Peyer's patch (tissue), 4 donors: Measurements from ENCODE around the gene TNNT2. TPM values are rescaled to one million over a fixed set of nuclear protein-coding genes. Genes with fewer than 3 reads are reported as not detected.

Experiments
- DNase-seq, 3 donors: peaks; one replicate each; pipeline ENCODE4 v3.0.0-alpha.2; 2017 to 2019
- H3K27ac ChIP-seq, 4 donors: fragments of 200-600 bp; sonication (generic); one replicate each; pipeline ENCODE4 v1.5.1; 2016 to 2019
- H3K27me3 ChIP-seq, 2 donors: fragments of 200-600 bp; sonication (generic); one replicate each; pipeline ENCODE4 v1.5.1; 2019
- H3K36me3 ChIP-seq, 3 donors: fragments of 200-600 bp; sonication (generic); one replicate each; pipeline ENCODE4 v1.5.1; 2016 to 2019
- H3K4me1 ChIP-seq, 4 donors: fragments of 200-600 bp; sonication (generic); one replicate each; pipeline ENCODE4 v1.5.1; 2016 to 2019
- H3K4me3 ChIP-seq, 4 donors: fragments of 200-600 bp; sonication (generic); 1 replicate in 3 of 4; 2 replicates in 1 of 4; pipeline ENCODE4 v1.5.1; 2016 to 2019; ENCODE audit warnings: mild to moderate bottlenecking in 1 of 4
- H3K9me3 ChIP-seq, 4 donors: fragments of 200-600 bp; sonication (generic); one replicate each; pipeline ENCODE4 v1.5.1; 2016 to 2019; ENCODE audit warnings: mild to moderate bottlenecking in 1 of 4
- CTCF ChIP-seq, 6 experiments: fragments of 450-650 bp in 4 of 6; fragments of 200-600 bp in 2 of 6; sonication (generic) in 1 of 6; IDR thresholded peaks; one replicate each; pipeline ENCODE4 v1.5.1; 2017 to 2019; ENCODE audit warnings: antibody characterized with exemption in 6 of 6, mild to moderate bottlenecking in 3 of 6, moderate library complexity in 1 of 6
- POLR2A ChIP-seq, 2 donors: fragments of 450-650 bp; IDR thresholded peaks; one replicate each; pipeline ENCODE4 v1.5.1; 2017; ENCODE audit warnings: antibody characterized with exemption in 2 of 2, mild to moderate bottlenecking in 2 of 2, moderate library complexity in 2 of 2
- total RNA-seq, 4 donors: library from RNA; depleted of rRNA; stranded (reverse); fragments of >200 nt; gene quantifications; one replicate each; pipeline ENCODE4 v1.1.0, GENCODE V29; 2016

The TNNT2 gene
- total RNA-seq, 4 donors from 2014 or later, result 0.40 to 3.7 TPM; not detected in 2

DNA sequence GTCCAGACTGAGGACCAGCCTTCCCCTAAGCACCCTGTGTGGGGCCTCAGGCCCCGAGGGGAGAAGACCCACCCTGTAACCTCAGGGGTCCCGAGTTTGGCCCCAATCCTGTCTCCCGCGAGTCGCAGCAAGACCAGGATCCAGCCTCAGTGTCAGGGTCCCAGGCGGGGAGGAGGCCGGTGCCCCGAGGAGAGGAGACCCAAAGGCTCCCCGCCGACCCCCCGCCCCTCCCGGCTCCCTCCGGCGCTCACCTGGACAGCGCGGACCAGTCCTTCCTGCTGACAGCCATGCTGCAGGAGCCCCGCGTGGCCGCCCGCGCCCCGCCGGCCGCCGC, 21.5 kb upstream of the TNNT2 start, which contains the start of gene LAD1:
LAD1 (minus strand) TSS at position 307 of the 334 bp plus-strand sequence; CDS start at position 289, 18 bp downstream.
- Histone ChIP-seq H3K27me3 (no peaks in the 10 kb centered on the region), H3K36me3 (no peaks in the 10 kb centered on the region), H3K9me3 (no peaks in the 10 kb centered on the region), H3K4me3 (peak within 1 kb of the TSS; percentile 22 to 77 (median 54)), H3K27ac (peak within 1 kb of the TSS in 3 of 4 donors; percentile 82 to 96 (median 93)), H3K4me1 (peaks cover 0 to 11% (median 3%) of the 10 kb centered on the region in 4 donors)
- no peak for TF ChIP-seq POLR2A (IDR thresholded peaks at IDR 0.05)
- TF ChIP-seq CTCF (IDR thresholded peaks at IDR 0.05), result peak in 1 of 6 experiments; percentile 3
- no peak for DNase-seq

- Histone ChIP-seq H3K36me3 (no peaks in the 10 kb centered on the region), H3K27ac (peak overlapping the region in 3 of 4 donors; percentile 82 to 96 (median 93)), H3K9me3 (no peaks in the 10 kb centered on the region), H3K4me1 (peaks cover 0 to 6% (median 3%) of the 10 kb centered on the region in 4 donors), H3K4me3 (peak overlapping the region in 3 of 4 donors; percentile 37 to 77 (median 70)), H3K27me3 (no peaks in the 10 kb centered on the region)
- peak in 2 of 3 donors; percentile 84 to 88 for DNase-seq
- no peak for TF ChIP-seq CTCF (IDR thresholded peaks at IDR 0.05)
- TF ChIP-seq POLR2A (IDR thresholded peaks at IDR 0.05), result peak; percentile 96 to 97
Observed at GRCh38 chr1:201397675-201398074, 20.2 kb upstream of the TNNT2 start.

- TF ChIP-seq CTCF (IDR thresholded peaks at IDR 0.05) (no peak), POLR2A (IDR thresholded peaks at IDR 0.05) (peak; percentile 40 to 65)
- peak in 2 of 3 donors; percentile 87 to 88 for DNase-seq
- Histone ChIP-seq H3K9me3 (no peaks in the 10 kb centered on the region), H3K27me3 (no peaks in the 10 kb centered on the region), H3K4me1 (peaks cover 0 to 6% (median 3%) of the 10 kb centered on the region in 4 donors), H3K27ac (peak overlapping the region in 3 of 4 donors; percentile 82 to 96 (median 93)), H3K4me3 (peak overlapping the region in 2 of 4 donors; percentile 44 to 70), H3K36me3 (no peaks in the 10 kb centered on the region)
Observed at GRCh38 chr1:201396861-201397464, 19.5 kb upstream of the TNNT2 start.

DNA sequence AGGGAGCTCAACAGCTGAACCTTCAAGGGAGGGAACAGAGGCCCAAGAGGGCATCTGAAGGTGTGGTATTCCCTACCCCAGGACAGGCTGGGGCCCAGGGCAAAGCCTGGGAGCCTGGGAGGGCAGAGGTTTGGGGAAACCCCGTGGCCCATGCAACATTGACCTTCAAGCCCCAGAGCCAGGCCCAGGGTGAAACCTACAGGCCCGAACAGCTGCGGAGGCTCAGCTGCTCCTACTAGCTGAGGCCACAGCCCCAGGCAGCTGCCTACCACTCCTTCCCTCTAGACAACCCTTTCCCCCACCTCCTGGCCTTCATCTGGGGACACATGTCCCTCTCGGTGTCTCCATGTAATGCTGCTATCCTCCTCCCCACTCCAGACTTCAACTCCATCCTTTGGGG, 18.5 kb upstream of the TNNT2 start:
- Histone ChIP-seq H3K27ac (peak overlapping the region in 3 of 4 donors; percentile 40 to 96 (median 93)), H3K4me1 (peaks cover 0 to 6% (median 3%) of the 10 kb centered on the region in 4 donors), H3K36me3 (no peaks in the 10 kb centered on the region), H3K9me3 (no peaks in the 10 kb centered on the region), H3K4me3 (peak overlapping the region in 2 of 4 donors; percentile 44 to 70), H3K27me3 (no peaks in the 10 kb centered on the region)
- TF ChIP-seq POLR2A (IDR thresholded peaks at IDR 0.05) (no peak), CTCF (IDR thresholded peaks at IDR 0.05) (no peak)
- DNase-seq, result no peak

- Histone ChIP-seq H3K36me3 (peaks cover 0 to 4% (median 0%) of the 10 kb centered on the region in 3 donors), H3K27me3 (no peaks in the 10 kb centered on the region), H3K4me1 (peaks cover 0 to 6% (median 3%) of the 10 kb centered on the region in 4 donors), H3K9me3 (no peaks in the 10 kb centered on the region), H3K4me3 (no peak overlapping the region), H3K27ac (no peak overlapping the region)
- no peak for TF ChIP-seq POLR2A (IDR thresholded peaks at IDR 0.05)
- TF ChIP-seq CTCF (IDR thresholded peaks at IDR 0.05), result no peak
- DNase-seq, result no peak
Observed at GRCh38 chr1:201394591-201394990, 17.1 kb upstream of the TNNT2 start.
